Germinal center (tissue), 1 donor: Measurements from ENCODE around the gene EEF1B2.
"Not testable (repeated sequence)": the region's sequence is repeated elsewhere in the genome, so short reads cannot be mapped to it uniquely, and the experiment has no call there.

ENCODE experiments used
- DNase-seq: peaks from one replicate; pipeline ENCODE4 v3.0.0; 2012; ENCODE audit warnings: mixed read lengths, low spot score

Gene EEF1B2

GRCh38 chr2:206159346-206160124, at the start of gene EEF1B2, which contains the start of gene NDUFS1:
Gene EEF1B2 (plus strand): TSS chr2:206159895. CDS start chr2:206159980, 85 bp downstream.
Gene NDUFS1 (minus strand): TSS chr2:206159444. CDS start chr2:206153678, 5,766 bp downstream.
- peak; percentile 93 for DNase-seq

DNA sequence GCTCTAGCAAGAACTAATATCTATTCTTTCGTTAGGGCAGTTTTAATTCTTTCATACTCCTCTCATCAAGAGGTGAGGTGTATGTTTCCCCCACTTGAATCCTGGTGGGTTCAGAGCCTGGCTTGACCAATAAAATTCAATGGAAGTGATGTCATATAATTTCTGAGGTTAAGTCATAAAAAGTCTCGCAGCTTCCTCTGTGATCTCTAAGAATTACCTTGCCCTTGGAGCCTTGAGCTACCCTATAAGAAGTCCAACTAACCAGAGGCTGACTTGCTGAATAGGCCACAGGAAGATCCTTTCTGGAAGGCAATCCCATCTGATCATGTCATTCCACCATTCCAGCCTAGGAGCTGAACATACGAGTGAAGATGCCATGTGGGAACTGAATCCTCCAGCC, 47.6 kb upstream of the EEF1B2 start:
- no peak for DNase-seq

- no peak for DNase-seq
Measured at GRCh38 chr2:206112846-206113547, 46.7 kb upstream of the EEF1B2 start.

DNA sequence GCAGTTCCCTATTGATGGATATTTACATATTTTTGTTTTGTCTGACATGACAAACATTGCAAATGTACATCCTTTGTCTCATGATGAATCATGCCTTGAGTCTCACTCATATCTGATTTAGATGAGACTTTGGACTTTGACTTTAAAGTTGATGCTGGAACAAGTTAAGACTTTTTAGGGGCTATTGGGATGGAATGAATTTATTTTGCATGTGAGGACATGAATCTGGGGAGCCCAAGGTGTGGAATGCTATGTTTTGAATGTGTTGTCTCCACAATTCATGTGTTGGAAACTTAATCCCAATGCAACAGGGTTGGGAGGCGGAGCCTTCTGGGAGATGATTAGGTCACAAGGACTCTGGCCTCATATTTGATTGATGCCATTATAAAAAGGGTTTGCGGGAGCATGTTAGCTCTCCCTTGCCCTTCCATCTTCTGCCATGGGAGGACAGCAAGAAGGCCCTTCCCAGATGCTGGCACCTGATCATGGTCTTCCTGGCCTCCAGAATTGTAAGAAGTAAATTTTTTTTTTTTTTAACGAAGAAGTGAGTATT, 44.6 kb upstream of the EEF1B2 start:
- DNase-seq: no peak

GRCh38 chr2:206116278-206116677, 43.4 kb upstream of the EEF1B2 start:
- no peak for DNase-seq

- DNase-seq: not testable (repeated sequence)
Measured at GRCh38 chr2:206122569-206122968, 37.1 kb upstream of the EEF1B2 start.

- no peak for DNase-seq
Measured at GRCh38 chr2:206125901-206126300, 33.8 kb upstream of the EEF1B2 start.

DNA sequence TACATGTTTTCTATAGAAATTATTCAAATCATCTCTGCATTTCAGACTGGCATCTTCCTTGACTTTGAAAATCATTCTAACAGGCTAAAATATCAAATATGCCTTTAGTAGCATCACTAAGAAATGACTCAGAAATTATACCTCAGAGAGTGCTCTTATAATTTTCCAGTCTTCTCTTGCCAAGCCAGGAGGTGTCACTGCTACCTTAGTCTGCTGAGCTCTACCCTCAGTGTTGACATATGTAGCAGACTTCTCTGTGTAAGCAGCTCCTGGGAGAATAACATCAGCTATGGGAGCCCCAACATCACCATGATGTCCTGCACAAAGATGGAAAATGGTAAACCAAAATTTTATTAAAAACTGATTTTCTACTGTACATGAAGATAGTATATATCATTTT, 32.0 kb upstream of the EEF1B2 start:
- DNase-seq: no peak

- no peak for DNase-seq
Measured at GRCh38 chr2:206143451-206143850, 16.2 kb upstream of the EEF1B2 start.

DNA sequence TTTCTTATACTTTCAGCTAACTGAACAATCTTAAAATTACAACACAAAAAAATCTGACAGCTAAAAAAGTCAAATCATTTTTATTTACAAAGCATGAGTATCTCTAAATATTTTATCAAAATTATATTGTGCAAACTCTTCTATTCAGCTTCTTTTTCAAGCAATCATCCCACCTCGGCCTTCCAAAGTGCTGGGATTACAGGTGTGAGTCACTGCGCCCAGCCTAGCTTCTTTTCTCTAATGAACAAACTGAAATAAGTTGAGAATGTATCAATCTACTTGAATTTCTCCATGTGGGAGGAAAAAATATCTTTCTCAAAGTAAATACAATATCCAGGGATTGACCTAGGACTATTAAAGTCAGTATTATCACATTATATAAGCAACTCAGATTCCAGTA, 15.3 kb upstream of the EEF1B2 start:
- DNase-seq: no peak

DNA sequence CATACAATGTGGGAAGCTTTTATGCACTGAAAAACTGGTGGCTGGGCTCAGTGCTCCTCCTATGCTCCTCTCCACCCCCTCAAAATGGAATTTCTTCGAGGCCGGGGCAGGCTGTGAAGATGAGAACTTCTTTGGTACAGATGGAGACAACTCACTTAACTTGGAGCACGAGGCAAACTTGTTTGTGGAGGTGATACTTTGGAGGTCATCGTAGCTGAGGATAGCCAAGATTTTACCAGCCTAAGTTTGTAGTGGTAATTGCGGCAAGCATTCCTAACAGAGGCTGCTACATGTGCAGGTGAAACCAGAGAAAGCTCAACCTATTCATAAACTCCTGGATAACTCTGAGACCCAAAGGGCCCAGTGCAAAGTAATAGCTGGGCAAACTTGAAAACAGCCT, 14.0 kb upstream of the EEF1B2 start:
- no peak for DNase-seq

DNA sequence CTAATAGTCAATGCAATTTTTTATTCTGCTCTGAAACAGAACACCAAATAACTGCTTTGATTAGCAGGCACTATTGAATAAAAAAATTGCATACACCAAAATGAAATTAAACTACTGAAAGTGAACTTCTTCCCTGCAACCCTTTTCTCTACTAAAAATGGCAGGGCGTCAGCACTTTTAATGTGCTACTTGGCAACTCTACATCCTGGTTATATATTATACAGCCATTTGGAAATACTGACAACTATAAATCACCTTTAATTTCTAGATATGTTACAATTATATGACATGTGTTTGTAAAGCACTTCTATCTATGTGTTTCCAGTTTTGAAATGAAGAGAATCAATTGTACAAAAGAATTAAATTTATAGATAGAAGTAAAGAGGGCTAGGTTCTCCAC, 10.4 kb upstream of the EEF1B2 start:
- no peak for DNase-seq

GRCh38 chr2:206150168-206150567, 9.5 kb upstream of the EEF1B2 start:
- no peak for DNase-seq

DNA sequence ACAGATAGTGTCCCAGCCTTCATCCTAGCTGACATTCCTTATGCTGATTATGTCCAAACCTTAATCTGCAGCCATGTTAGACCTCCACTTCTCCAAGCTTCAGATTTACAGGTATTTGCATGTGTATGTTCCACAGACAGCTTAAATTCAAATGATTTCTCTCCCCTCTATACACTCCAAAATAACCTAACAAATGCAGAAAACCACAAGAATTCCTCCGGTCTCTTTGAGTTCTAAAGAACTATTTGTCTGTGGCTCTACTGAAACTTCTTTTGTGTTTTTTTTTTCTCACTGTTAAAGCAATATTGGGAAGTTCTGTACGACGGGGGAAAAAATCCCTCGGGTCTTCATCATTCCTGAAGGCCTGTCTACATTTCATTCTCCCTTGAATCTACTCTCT, 9.1 kb upstream of the EEF1B2 start:
- no peak for DNase-seq

DNA sequence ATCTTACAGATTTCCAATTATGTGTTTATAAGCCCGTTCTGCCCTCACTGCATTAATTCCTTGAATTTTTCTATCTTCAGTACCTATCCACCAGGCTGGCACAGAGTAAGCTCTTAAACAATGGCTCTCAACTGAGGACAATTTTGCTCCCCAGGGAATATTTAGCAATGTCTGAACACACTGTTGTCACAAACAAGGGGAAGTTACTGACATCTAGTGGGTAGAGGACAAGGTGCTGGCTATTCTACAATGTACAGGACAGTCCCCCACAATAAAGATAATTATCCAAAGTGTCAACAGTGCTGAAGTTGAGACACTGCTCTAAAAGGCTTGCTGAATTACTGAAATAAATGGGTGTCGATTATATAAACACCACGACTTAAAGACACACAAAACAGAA, 5.5 kb upstream of the EEF1B2 start:
- no peak for DNase-seq

GRCh38 chr2:206157014-206157413, 2.7 kb upstream of the EEF1B2 start:
- DNase-seq: not testable (repeated sequence)

- no peak for DNase-seq
Measured at GRCh38 chr2:206158563-206159345, 941 bp upstream of the EEF1B2 start.

DNA sequence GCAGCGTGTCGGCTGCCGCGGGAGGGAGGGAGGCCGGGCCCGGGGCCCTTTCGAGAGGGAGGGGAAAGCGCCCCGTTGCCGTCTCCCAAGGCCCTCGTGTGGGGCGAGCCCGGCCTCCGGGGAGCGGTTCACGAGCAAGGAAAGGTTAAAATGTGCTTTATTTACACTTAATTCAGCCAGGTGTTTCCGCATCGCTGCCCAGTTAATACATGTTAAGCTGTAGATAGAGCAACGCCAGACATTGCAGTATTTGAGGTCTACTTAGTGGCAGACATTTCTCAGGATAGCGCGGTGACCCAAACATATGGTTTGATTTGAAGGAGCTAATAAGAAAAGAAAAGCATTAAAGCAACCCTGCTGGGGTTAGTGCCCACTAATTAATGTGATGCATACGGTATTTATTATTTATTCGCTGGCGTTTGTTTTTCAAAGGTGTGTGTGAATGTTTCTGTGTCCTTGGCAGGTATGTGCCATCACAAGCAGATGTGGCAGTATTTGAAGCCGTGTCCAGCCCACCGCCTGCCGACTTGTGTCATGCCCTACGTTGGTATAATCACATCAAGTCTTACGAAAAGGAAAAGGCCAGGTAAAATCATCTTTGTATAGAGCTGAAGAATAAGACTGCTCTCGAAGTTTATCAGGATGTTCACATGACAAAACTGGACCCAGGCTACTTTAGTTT, 571 bp downstream of the EEF1B2 start:
- peak; percentile 72 for DNase-seq

- DNase-seq: no peak
Measured at GRCh38 chr2:206160807-206161179, 1.1 kb downstream of the EEF1B2 start.

DNA sequence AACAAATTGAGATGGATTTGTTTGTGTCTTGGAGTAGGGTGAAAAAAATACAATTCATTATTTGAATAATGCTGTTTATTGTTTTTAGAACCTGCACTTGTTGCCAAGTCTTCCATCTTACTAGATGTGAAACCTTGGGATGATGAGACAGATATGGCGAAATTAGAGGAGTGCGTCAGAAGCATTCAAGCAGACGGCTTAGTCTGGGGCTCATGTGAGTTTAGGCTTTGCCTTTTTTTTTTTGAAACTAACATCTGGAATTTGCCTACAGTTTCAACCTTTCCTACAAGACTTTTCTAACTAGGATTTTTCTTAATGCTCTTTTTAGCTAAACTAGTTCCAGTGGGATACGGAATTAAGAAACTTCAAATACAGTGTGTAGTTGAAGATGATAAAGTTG, 2.7 kb downstream of the EEF1B2 start:
- DNase-seq: not testable (repeated sequence)

DNA sequence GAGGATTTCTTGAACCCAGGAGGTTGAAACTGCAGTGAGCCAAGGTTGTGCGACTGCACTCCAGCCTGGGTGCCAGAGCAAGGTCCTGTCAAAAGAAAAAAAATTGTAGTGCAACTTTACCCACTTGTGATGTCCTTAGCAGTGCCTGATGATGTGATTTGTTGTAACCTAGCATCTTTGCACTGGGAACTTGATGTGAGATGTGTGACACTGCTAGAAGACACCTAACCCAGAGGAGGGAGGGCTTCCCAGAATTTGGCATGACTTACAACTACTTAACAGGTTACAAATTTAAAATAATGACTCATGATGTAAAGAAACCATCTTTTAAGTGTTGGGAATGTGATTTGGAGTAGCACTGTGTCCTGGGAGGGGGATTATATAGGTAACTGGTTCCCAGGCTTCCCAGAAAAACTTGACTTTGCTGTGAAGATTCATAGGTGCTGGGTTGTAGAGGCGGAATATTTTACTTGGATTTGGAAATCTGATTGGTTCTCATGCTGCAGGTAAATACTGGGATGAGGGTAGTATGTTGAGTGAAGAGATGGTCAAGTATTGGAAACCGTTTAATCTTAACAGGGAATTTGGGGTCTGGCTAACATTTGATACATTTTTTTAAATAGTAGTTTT, 3.7 kb downstream of the EEF1B2 start:
- no peak for DNase-seq
